ENCODE data around the gene RPL27A.

DNA sequence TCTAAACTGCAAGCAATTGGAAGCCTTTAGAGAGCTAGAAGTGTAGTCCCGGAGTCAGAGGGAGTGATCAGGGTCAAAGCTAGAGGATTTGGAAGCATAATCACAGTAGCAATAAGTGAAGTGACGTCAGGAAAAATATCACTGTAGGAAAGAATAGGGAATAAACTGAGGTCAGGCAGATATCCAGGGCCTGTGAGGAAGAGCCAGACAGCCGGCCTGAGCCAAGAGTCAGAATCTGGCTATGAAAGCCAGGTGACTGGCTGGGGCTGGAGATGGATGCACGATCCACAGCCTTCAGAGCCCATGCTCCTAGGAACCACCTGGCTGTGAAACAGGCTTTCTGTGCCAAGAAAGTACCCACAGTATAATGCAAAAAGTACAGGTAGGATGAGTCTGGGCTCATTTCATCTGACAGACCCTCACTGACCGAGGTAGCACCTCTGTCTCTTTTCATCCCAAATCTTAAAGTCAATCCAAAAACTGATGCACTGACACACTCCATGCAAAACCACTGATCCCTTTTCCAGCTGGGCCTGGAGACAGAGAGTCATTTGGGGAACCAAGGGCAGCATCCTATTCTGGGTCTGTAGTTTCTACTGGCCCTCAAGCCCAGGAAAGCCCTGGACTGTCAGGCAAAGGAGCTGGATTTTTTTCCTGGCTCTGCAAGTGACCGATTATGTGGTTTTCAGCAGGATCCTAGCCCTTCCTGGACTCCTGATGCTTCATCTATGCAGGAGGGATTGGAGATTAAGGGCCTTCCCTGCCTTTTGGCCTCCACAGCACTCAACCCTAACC, 21.4 kb upstream of the RPL27A start:
- TF ChIP-seq, protein P1, sequence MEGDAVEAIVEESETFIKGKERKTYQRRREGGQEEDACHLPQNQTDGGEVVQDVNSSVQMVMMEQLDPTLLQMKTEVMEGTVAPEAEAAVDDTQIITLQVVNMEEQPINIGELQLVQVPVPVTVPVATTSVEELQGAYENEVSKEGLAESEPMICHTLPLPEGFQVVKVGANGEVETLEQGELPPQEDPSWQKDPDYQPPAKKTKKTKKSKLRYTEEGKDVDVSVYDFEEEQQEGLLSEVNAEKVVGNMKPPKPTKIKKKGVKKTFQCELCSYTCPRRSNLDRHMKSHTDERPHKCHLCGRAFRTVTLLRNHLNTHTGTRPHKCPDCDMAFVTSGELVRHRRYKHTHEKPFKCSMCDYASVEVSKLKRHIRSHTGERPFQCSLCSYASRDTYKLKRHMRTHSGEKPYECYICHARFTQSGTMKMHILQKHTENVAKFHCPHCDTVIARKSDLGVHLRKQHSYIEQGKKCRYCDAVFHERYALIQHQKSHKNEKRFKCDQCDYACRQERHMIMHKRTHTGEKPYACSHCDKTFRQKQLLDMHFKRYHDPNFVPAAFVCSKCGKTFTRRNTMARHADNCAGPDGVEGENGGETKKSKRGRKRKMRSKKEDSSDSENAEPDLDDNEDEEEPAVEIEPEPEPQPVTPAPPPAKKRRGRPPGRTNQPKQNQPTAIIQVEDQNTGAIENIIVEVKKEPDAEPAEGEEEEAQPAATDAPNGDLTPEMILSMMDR (conservative IDR thresholded peaks at IDR 0.05 in 1 of 2, IDR thresholded peaks at IDR 0.05 in 1 of 2; ENCODE audit: low read depth in 1 of 2, low read length in 2 of 2): no peak
- no peak for TF ChIP-seq EZH2 (IDR thresholded peaks at IDR 0.05; ENCODE audit: low read length, missing control alignments)

All from fibroblast of lung (primary cell).